Parathyroid adenoma (tissue), 2 donors: ENCODE measurements around the gene IL1RAPL2.

Source experiments
- H2AFZ ChIP-seq: fragments of 300-600 bp; sonication (generic); one replicate; pipeline ENCODE4 v1.7.0; 2017; ENCODE audit warnings: antibody characterized with exemption, mild to moderate bottlenecking
- H3K27ac ChIP-seq: fragments of 300-600 bp; sonication (generic); one replicate; pipeline ENCODE4 v1.7.0; 2017
- H3K27me3 ChIP-seq: fragments of 300-600 bp; sonication (generic); one replicate; pipeline ENCODE4 v1.7.0; 2017; ENCODE audit warnings: low read length; ENCODE audit not compliant: control insufficient read depth, insufficient read depth
- H3K36me3 ChIP-seq: fragments of 300-600 bp; sonication (generic); one replicate; pipeline ENCODE4 v1.7.0; 2017; ENCODE audit warnings: low read length; ENCODE audit not compliant: control insufficient read depth, insufficient read depth
- H3K4me1 ChIP-seq: fragments of 300-600 bp; sonication (generic); one replicate; pipeline ENCODE4 v1.7.0; 2017; ENCODE audit warnings: control low read depth
- H3K4me2 ChIP-seq: fragments of 300-600 bp; sonication (generic); one replicate; pipeline ENCODE4 v1.7.0; 2017; ENCODE audit warnings: low read length
- H3K4me3 ChIP-seq: fragments of 300-600 bp; sonication (generic); one replicate; pipeline ENCODE4 v1.7.0; 2017; ENCODE audit warnings: low read depth, low read length
- H3K79me2 ChIP-seq: fragments of 300-600 bp; sonication (generic); one replicate; pipeline ENCODE4 v1.7.0; 2017; ENCODE audit warnings: control low read depth
- H3K9ac ChIP-seq: fragments of 300-600 bp; sonication (generic); one replicate; pipeline ENCODE4 v1.7.0; 2017; ENCODE audit warnings: mild to moderate bottlenecking
- H3K9me3 ChIP-seq: fragments of 300-600 bp; sonication (generic); one replicate; pipeline ENCODE4 v1.7.0; 2017; ENCODE audit warnings: low read length; ENCODE audit not compliant: control insufficient read depth
- CTCF ChIP-seq: fragments of 300-600 bp; sonication (generic); IDR thresholded peaks from one replicate; pipeline ENCODE4 v1.7.0; 2017; ENCODE audit warnings: antibody characterized with exemption, mild to moderate bottlenecking
- donor health status: primary hyperparathyroidism.

Gene IL1RAPL2

GRCh38 chrX:105565856-105566255 is 999.9 kb downstream of the IL1RAPL2 start:
- no peaks in the 10 kb centered on the region for H3K27me3 ChIP-seq
- H3K4me2 ChIP-seq, result no peak overlapping the region
- no peaks in the 10 kb centered on the region for H3K36me3 ChIP-seq
- no peak overlapping the region for H3K27ac ChIP-seq
- TF ChIP-seq CTCF, result no peak
- no peaks in the 10 kb centered on the region for H3K79me2 ChIP-seq
- no peaks in the 10 kb centered on the region for H3K4me1 ChIP-seq
- no peak overlapping the region for H3K9ac ChIP-seq
- H3K4me3 ChIP-seq, result no peak overlapping the region
- no peaks in the 10 kb centered on the region for H3K9me3 ChIP-seq
- H2AFZ ChIP-seq, result no peak overlapping the region

GRCh38 chrX:105567082-105567481 is 1001.1 kb downstream of the IL1RAPL2 start:
- no peaks in the 10 kb centered on the region for H3K27me3 ChIP-seq
- H2AFZ ChIP-seq, result no peak overlapping the region
- no peak overlapping the region for H3K4me3 ChIP-seq
- H3K36me3 ChIP-seq, result no peaks in the 10 kb centered on the region
- no peaks in the 10 kb centered on the region for H3K9me3 ChIP-seq
- TF ChIP-seq CTCF, result no peak
- H3K27ac ChIP-seq, result no peak overlapping the region
- H3K4me2 ChIP-seq, result no peak overlapping the region
- no peak overlapping the region for H3K9ac ChIP-seq
- no peaks in the 10 kb centered on the region for H3K4me1 ChIP-seq
- H3K79me2 ChIP-seq, result no peaks in the 10 kb centered on the region

GRCh38 chrX:105608745-105609144 is 1042.7 kb downstream of the IL1RAPL2 start:
- H3K4me2 ChIP-seq, result no peak overlapping the region
- H3K27ac ChIP-seq, result no peak overlapping the region
- H3K79me2 ChIP-seq, result no peaks in the 10 kb centered on the region
- no peaks in the 10 kb centered on the region for H3K27me3 ChIP-seq
- no peak for TF ChIP-seq CTCF
- no peaks in the 10 kb centered on the region for H3K36me3 ChIP-seq
- H3K4me1 ChIP-seq, result no peaks in the 10 kb centered on the region
- no peak overlapping the region for H2AFZ ChIP-seq
- H3K9ac ChIP-seq, result no peak overlapping the region
- no peaks in the 10 kb centered on the region for H3K9me3 ChIP-seq
- no peak overlapping the region for H3K4me3 ChIP-seq

GRCh38 chrX:105609530-105609929 is 1043.5 kb downstream of the IL1RAPL2 start:
- Histone ChIP-seq H3K36me3 (no peaks in the 10 kb centered on the region), H3K27me3 (no peaks in the 10 kb centered on the region), H3K9me3 (no peaks in the 10 kb centered on the region), H3K9ac (no peak overlapping the region), H3K4me2 (no peak overlapping the region), H3K79me2 (no peaks in the 10 kb centered on the region), H3K4me3 (no peak overlapping the region), H2AFZ (no peak overlapping the region), H3K4me1 (no peaks in the 10 kb centered on the region), H3K27ac (no peak overlapping the region)
- no peak for TF ChIP-seq CTCF

GRCh38 chrX:105610411-105610810 is 1044.4 kb downstream of the IL1RAPL2 start:
- no peaks in the 10 kb centered on the region for H3K9me3 ChIP-seq
- TF ChIP-seq CTCF, result no peak

More at GRCh38 chrX:105610411-105610810, 1044.4 kb downstream of the IL1RAPL2 start:
- H3K4me3 ChIP-seq, result no peak overlapping the region
- H3K4me2 ChIP-seq, result no peak overlapping the region
- no peaks in the 10 kb centered on the region for H3K27me3 ChIP-seq
- H3K4me1 ChIP-seq, result no peaks in the 10 kb centered on the region
- H3K27ac ChIP-seq, result no peak overlapping the region
- no peaks in the 10 kb centered on the region for H3K79me2 ChIP-seq
- no peak overlapping the region for H3K9ac ChIP-seq
- H3K36me3 ChIP-seq, result no peaks in the 10 kb centered on the region
- no peak overlapping the region for H2AFZ ChIP-seq
